BLaER1 treated with 17β-estradiol and CSF1 and Interleukin-3, amounts not matched to agents 10 nM and 100 nM (cell line): Measurements from ENCODE around the gene ITSN1.

ENCODE experiments used
- H3K27ac ChIP-seq, 11 experiments: shearing (Covaris generic); formaldehyde crosslinking; 2 replicates each; pipeline ENCODE4 v1.8.1; 2022
- H3K27me3 ChIP-seq, 11 experiments: shearing (Covaris generic); formaldehyde crosslinking; 2 replicates each; pipeline ENCODE4 v1.8.1; 2022
- H3K36me3 ChIP-seq, 11 experiments: shearing (Covaris generic); formaldehyde crosslinking; 2 replicates each; pipeline ENCODE4 v1.8.1; 2022
- H3K4me1 ChIP-seq, 10 experiments: shearing (Covaris generic); formaldehyde crosslinking; 2 replicates each; pipeline ENCODE4 v1.8.1; 2022
- H3K4me2 ChIP-seq, 11 experiments: shearing (Covaris generic); formaldehyde crosslinking; 2 replicates each; pipeline ENCODE4 v1.8.1; 2022
- H3K4me3 ChIP-seq, 10 experiments: shearing (Covaris generic); formaldehyde crosslinking; 2 replicates each; pipeline ENCODE4 v1.8.1; 2022
- H3K9ac ChIP-seq, 11 experiments: shearing (Covaris generic); formaldehyde crosslinking; 2 replicates each; pipeline ENCODE4 v1.8.1; 2022
- H3K9me3 ChIP-seq, 11 experiments: shearing (Covaris generic); formaldehyde crosslinking; replicated peaks in 1 of 11; 2 replicates each; pipeline ENCODE4 v1.8.1; 2022
- H4K20me1 ChIP-seq, 11 experiments: shearing (Covaris generic); formaldehyde crosslinking; 2 replicates each; pipeline ENCODE4 v1.8.1; 2022
- Cebpa-rat ChIP-seq, 11 experiments: shearing (Covaris generic); IDR thresholded peaks; 2 replicates each; pipeline ENCODE4 v1.8.1; 2022

ITSN1 gene

DNA sequence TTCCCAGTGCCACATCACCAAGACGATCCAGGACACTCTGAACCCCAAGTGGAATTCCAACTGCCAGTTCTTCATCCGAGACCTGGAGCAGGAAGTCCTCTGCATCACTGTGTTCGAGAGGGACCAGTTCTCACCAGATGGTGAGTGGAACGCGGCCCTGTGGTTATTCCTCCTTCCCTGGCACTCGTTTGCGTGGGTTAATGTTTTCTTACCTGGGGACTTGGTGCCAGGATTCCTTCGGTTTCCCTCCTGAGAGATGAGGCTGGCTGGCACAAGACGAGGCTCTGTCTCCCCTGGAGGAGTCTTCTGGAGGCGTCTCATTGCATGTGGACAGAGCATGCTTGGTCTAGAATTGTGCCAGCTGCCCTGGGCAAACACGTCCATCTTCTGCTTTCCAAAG is 244.0 kb downstream of the ITSN1 start:
- no peak overlapping the region for H3K4me3 ChIP-seq
- H3K4me2 ChIP-seq = no peak overlapping the region
- H3K27me3 ChIP-seq = no peaks in the 10 kb centered on the region
- H3K9me3 ChIP-seq = no peaks in the 10 kb centered on the region
- no peak overlapping the region for H3K27ac ChIP-seq
- H3K9ac ChIP-seq = no peak overlapping the region
- peaks cover 0 to 4% (median 0%) of the 10 kb centered on the region in 10 experiments; a peak in 1 of 20 replicates for H3K4me1 ChIP-seq
- no peak for TF ChIP-seq Cebpa-rat (IDR thresholded peaks at IDR 0.05)
- H4K20me1 ChIP-seq = no peaks in the 10 kb centered on the region
- H3K36me3 ChIP-seq = no peaks in the 10 kb centered on the region

DNA sequence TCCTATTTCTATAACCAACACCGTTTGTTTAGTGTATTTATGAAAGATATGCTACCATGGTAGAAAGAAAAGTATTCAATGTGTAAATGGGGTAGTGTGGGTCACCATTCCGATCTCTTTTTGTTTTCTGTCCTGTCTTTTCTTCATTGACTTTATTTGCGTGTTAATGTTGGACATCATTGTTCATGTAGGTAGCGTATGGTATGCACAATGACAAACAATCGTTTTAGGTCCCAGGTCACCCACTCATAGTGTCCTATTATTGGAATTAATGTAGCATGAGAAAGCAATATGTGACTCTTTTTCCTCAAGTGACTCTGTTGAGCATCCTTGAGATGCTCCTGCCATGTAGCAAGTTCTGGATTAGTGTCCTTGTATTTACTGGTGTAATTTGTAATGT is 247.9 kb downstream of the ITSN1 start:
- Histone ChIP-seq H4K20me1 (no peaks in the 10 kb centered on the region), H3K4me2 (no peak overlapping the region), H3K27me3 (no peaks in the 10 kb centered on the region), H3K36me3 (no peaks in the 10 kb centered on the region), H3K27ac (no peak overlapping the region), H3K4me3 (no peak overlapping the region), H3K4me1 (peaks cover 0 to 24% (median 9%) of the 10 kb centered on the region in 10 experiments; a peak in 16 of 20 replicates), H3K9ac (no peak overlapping the region), H3K9me3 (no peaks in the 10 kb centered on the region)
- no peak for TF ChIP-seq Cebpa-rat (IDR thresholded peaks at IDR 0.05)

DNA sequence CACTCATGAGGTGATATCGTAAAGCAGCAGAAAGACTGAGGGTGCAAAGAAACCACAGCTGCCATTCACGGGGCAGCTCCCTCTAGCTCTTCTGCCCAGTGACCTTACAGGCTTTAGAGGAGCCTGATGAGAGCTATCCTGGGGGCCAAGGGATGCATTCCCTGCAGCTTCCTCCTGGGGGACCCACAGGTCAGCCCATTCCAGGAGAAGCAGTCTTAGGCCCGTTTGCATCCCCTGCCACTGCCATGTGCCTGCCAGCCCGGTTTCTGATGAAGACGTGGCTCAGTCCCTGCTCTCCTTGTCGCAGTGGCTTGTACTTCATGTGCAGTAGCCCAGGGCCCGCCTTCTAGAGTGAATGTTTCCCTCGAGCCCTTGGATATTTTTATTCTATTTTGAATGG is 250.6 kb downstream of the ITSN1 start:
- Histone ChIP-seq H3K4me3 (no peak overlapping the region), H4K20me1 (no peaks in the 10 kb centered on the region; a peak in 1 of 22 replicates), H3K4me1 (peaks cover 0 to 45% (median 14%) of the 10 kb centered on the region in 10 experiments; a peak in 16 of 20 replicates), H3K9ac (no peak overlapping the region), H3K36me3 (no peaks in the 10 kb centered on the region), H3K9me3 (no peaks in the 10 kb centered on the region), H3K4me2 (no peak overlapping the region), H3K27ac (no peak overlapping the region), H3K27me3 (no peaks in the 10 kb centered on the region)
- TF ChIP-seq Cebpa-rat (IDR thresholded peaks at IDR 0.05) = no peak

DNA sequence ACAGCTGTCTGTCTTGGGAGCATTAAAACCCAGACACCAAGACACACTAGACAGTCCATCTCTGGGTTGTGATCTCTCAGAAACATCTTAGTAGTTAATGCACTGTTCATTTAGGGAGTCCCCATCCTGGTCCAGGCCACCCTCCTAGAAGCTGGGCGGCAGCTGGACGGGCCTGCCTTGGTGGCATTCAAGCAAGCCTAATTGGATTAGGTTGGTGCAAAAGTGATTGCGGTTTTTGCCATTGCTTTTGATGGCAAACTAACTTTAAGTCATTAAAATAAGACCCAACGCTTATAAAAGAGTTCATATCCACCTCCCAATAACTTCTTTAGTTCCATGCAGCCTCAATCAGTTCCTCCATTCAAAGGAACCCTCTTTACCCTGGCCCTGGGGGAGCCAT is 251.6 kb downstream of the ITSN1 start:
- peak overlapping the region in 3 of 11 experiments; percentile 1 to 94 (median 87); a peak in 6 of 22 replicates for H3K4me2 ChIP-seq
- H3K27me3 ChIP-seq = no peaks in the 10 kb centered on the region
- H3K9me3 ChIP-seq = no peaks in the 10 kb centered on the region
- H3K4me3 ChIP-seq = no peak overlapping the region
- peaks cover 0 to 49% (median 14%) of the 10 kb centered on the region in 10 experiments; a peak in 16 of 20 replicates for H3K4me1 ChIP-seq
- no peak for TF ChIP-seq Cebpa-rat (IDR thresholded peaks at IDR 0.05)
- H3K36me3 ChIP-seq = peaks cover 0 to 2% (median under 1%) of the 10 kb centered on the region in 11 experiments; a peak in 4 of 22 replicates
- no peak overlapping the region for H3K27ac ChIP-seq
- no peak overlapping the region for H3K9ac ChIP-seq
- no peaks in the 10 kb centered on the region; a peak in 1 of 22 replicates for H4K20me1 ChIP-seq

- H3K9me3 ChIP-seq = no peaks in the 10 kb centered on the region
- peaks cover 0 to 11% (median 6%) of the 10 kb centered on the region in 11 experiments; a peak in 9 of 22 replicates for H3K36me3 ChIP-seq
- no peak overlapping the region for H3K27ac ChIP-seq
- H3K4me3 ChIP-seq = peak overlapping the region in 1 of 10 experiments; percentile 7; a peak in 2 of 20 replicates
- H3K27me3 ChIP-seq = no peaks in the 10 kb centered on the region
- peak overlapping the region in 2 of 11 experiments; percentile 1 to 53; a peak in 3 of 22 replicates for H3K9ac ChIP-seq
- no peaks in the 10 kb centered on the region; a peak in 1 of 22 replicates for H4K20me1 ChIP-seq
- TF ChIP-seq Cebpa-rat (IDR thresholded peaks at IDR 0.05) = no peak
- H3K4me2 ChIP-seq = peak overlapping the region; percentile 38 to 94 (median 65)
- peaks cover 0 to 58% (median 14%) of the 10 kb centered on the region in 10 experiments; a peak in 16 of 20 replicates for H3K4me1 ChIP-seq
Observed at GRCh38 chr21:33894736-33895288, 252.5 kb downstream of the ITSN1 start.

DNA sequence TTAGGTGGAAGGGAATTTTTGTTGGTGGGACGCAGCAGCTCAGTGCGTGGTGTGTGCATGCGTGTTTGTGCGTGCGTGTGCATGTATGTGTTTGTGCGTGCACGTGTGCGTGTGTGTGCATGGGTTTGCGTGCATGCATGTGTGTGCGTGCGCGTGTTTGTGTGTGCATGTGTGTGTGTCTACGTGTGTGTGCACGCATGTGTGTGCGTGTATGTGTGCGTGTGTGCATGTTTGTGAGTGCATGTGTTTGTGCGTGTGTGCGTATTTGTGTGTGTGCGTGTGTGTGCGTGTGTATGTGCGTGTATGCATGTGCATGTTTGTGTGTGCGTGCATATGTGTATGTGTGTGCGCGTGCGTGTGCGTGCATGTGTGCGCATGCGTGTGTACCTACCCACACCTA is 253.1 kb downstream of the ITSN1 start:
- H3K9ac ChIP-seq = no peak overlapping the region; a peak in 1 of 22 replicates
- no peaks in the 10 kb centered on the region for H3K27me3 ChIP-seq
- no peak for TF ChIP-seq Cebpa-rat (IDR thresholded peaks at IDR 0.05)
- H3K9me3 ChIP-seq = no peaks in the 10 kb centered on the region
- H3K4me1 ChIP-seq = peaks cover 0 to 63% (median 14%) of the 10 kb centered on the region in 10 experiments; a peak in 16 of 20 replicates
- no peak overlapping the region for H3K27ac ChIP-seq
- peak overlapping the region; percentile 38 to 94 (median 65) for H3K4me2 ChIP-seq
- no peaks in the 10 kb centered on the region; a peak in 1 of 22 replicates for H4K20me1 ChIP-seq
- H3K4me3 ChIP-seq = no peak overlapping the region
- peaks cover 0 to 16% (median 11%) of the 10 kb centered on the region in 11 experiments; a peak in 15 of 22 replicates for H3K36me3 ChIP-seq

DNA sequence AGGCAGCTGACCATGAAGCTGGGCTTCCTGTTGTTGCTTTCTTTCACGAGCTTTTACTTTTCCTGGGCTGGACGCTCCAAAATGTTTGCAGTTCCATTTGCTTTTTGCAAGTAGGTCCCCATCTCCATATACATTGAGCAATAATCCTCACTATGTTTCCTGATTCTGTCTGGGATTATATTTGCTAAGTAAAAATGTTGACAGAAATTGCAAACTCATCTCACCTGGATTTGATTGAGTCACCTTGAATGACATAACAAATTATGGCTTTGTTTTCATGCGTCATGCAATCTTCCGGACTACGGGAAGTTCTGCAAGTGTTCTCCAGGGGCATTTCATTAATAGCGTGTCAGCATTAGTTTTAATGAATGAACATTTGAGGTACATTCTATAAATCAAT is 254.4 kb downstream of the ITSN1 start:
- peaks cover 8 to 30% (median 24%) of the 10 kb centered on the region in 11 experiments; a peak in 21 of 22 replicates for H3K36me3 ChIP-seq
- peak overlapping the region in 5 of 11 experiments; percentile 9 to 22 (median 17); a peak in 4 of 22 replicates for H3K4me2 ChIP-seq
- no peaks in the 10 kb centered on the region for H3K9me3 ChIP-seq
- no peak overlapping the region for H3K27ac ChIP-seq
- no peak overlapping the region for H3K4me3 ChIP-seq
- TF ChIP-seq Cebpa-rat (IDR thresholded peaks at IDR 0.05) = no peak
- H3K9ac ChIP-seq = no peak overlapping the region
- H4K20me1 ChIP-seq = no peaks in the 10 kb centered on the region; a peak in 1 of 22 replicates
- no peaks in the 10 kb centered on the region for H3K27me3 ChIP-seq
- peaks cover 0 to 75% (median 16%) of the 10 kb centered on the region in 10 experiments; a peak in 16 of 20 replicates for H3K4me1 ChIP-seq

- Histone ChIP-seq H3K9ac (no peak overlapping the region), H4K20me1 (peaks cover 0 to 2% (median 0%) of the 10 kb centered on the region in 11 experiments; a peak in 1 of 22 replicates), H3K27me3 (no peaks in the 10 kb centered on the region), H3K27ac (no peak overlapping the region), H3K36me3 (peaks cover 12 to 34% (median 28%) of the 10 kb centered on the region in 11 experiments), H3K4me2 (peak overlapping the region in 3 of 11 experiments; percentile 13 to 22 (median 20); a peak in 2 of 22 replicates), H3K9me3 (no peaks in the 10 kb centered on the region), H3K4me3 (no peak overlapping the region), H3K4me1 (peaks cover 0 to 79% (median 16%) of the 10 kb centered on the region in 10 experiments; a peak in 16 of 20 replicates)
- no peak for TF ChIP-seq Cebpa-rat (IDR thresholded peaks at IDR 0.05)
Observed at GRCh38 chr21:33897098-33897497, 254.8 kb downstream of the ITSN1 start.

DNA sequence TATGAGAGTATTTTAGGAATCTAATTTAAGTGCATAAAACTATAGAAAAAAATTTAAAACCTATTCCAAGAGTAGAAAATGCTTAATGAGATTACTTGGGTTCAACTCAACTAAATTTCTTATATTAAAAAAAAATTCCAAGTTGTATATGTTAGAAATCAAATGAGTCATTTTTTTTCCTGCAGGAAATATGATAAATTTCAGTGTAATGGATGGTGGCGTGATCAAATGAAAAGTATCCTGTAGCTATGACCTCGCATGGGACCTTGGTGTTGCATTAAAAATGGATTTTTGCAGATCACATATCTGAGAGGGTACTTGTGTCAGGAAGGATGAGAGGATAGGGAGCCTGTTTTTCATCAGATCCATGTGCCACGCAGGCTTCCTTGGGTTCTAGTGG is 255.4 kb downstream of the ITSN1 start:
- Histone ChIP-seq H3K9me3 (no peaks in the 10 kb centered on the region), H4K20me1 (peaks cover 0 to 6% (median 0%) of the 10 kb centered on the region in 11 experiments; a peak in 1 of 22 replicates), H3K4me3 (no peak overlapping the region), H3K9ac (no peak overlapping the region), H3K27me3 (no peaks in the 10 kb centered on the region), H3K36me3 (peaks cover 19 to 40% (median 35%) of the 10 kb centered on the region in 11 experiments), H3K4me1 (peaks cover 0 to 80% (median 16%) of the 10 kb centered on the region in 10 experiments; a peak in 16 of 20 replicates), H3K4me2 (no peak overlapping the region), H3K27ac (no peak overlapping the region)
- TF ChIP-seq Cebpa-rat (IDR thresholded peaks at IDR 0.05) = no peak
